DMS114 treated with DMSO at 0.1 percent for 48 hours (cell line): ENCODE measurements around the gene ENOX2.
"Not testable (repeated sequence)": the region's sequence is repeated elsewhere in the genome, so short reads cannot be mapped to it uniquely, and the experiment has no call there.

Experiments used
- DNase-seq: peaks from one replicate; lab custom pipeline; 2025; ENCODE audit not compliant: unreplicated experiment; lab: John Stamatoyannopoulos, UW

ENOX2 gene

GRCh38 chrX:130758072-130758471 is 144.9 kb downstream of the ENOX2 start:
- no peak for DNase-seq

GRCh38 chrX:130756233-130756632 is 146.8 kb downstream of the ENOX2 start:
- DNase-seq = no peak

GRCh38 chrX:130754353-130754752 is 148.7 kb downstream of the ENOX2 start:
- no peak for DNase-seq

- no peak for DNase-seq
These were observed 156.2 kb downstream of the ENOX2 start for GRCh38 chrX:130746709-130747342.

GRCh38 chrX:130746077-130746476 is 156.9 kb downstream of the ENOX2 start:
- no peak for DNase-seq

DNA sequence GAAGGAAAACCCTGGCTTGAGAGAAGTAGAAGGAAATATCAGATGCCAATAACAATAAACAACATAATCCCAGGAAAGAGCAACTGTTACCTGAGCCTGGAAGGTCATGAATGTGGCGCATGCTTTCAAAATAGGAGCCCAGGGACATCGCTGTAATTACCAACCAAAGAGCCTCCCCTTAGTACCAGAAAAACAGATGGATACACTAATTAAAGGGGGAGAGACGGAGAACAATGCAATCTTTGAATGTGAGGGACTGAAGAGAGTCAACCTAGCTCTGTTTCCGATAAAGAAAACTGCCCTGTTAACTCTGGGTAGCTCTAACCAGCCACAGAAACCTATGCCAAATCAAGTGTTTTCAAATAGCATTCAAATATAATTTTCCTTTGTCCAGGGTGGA is 161.4 kb downstream of the ENOX2 start:
- no peak for DNase-seq

DNA sequence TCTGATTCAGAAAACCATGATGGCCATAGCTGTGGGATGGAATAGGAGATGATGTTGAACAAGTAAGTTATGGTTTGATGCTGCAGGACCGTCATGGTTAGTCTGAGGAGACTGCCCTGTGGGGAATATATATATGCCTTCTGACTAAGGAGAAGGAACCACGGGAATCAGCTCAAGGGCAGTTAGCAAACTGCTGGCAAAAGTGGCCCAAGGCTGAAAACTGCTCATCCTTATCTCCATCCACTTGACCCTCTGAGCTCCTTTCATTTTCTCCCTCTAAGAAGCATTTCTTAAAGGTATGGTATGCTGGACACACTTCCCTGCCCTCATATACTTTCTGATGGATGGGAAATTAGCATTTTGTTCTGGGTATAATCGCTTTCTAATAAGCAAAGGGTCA is 161.9 kb downstream of the ENOX2 start:
- DNase-seq = no peak

GRCh38 chrX:130738638-130739195 is 164.3 kb downstream of the ENOX2 start:
- DNase-seq = no peak

- no peak for DNase-seq
These were observed 168.3 kb downstream of the ENOX2 start for GRCh38 chrX:130734713-130735112.

- no peak for DNase-seq
These were observed 174.8 kb downstream of the ENOX2 start for GRCh38 chrX:130728208-130728607.

DNA sequence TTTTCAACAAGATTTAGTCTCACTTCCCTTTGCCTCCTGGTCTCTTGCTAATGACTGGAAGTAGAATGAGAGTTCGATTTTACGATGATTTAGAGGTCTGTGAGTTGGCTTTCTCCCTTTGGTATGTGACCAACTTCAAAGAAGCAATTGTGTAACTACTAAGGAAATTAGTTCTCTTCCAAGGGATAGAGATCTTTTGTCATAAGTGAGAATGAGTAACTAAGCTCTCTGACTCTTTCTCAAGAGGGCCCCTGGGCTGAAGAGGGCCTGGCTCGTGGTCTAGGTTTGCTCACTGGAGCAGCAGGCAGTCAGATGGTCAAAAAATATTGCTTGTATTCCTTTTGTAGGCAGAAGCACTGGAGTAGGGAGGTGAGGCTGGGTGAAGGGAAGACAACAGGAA is 176.3 kb downstream of the ENOX2 start:
- DNase-seq = no peak

DNA sequence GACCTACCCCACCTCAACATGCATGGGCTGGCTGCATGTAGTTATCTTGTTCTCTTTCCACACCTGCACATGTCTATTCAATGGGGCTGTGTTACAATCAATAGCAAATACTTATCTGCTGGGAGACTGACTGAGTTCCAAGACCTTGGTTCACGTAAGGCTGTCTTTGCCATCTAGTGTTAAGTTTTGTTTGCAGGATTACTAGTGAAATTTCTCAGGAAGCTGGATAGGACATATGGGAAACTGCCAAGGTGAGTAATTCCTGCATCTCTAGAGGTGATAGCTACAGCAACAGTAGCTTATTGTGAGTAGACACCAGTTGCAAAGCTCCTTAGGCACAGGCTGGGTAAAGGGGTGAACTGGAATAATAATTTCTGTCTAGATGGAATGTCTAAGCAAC is 177.5 kb downstream of the ENOX2 start:
- DNase-seq = no peak

- DNase-seq = no peak
These were observed 183.6 kb downstream of the ENOX2 start for GRCh38 chrX:130719413-130719812.

GRCh38 chrX:130718137-130718536 is 184.9 kb downstream of the ENOX2 start:
- DNase-seq = no peak

- DNase-seq = no peak
These were observed 186.1 kb downstream of the ENOX2 start for GRCh38 chrX:130716781-130717413.

DNA sequence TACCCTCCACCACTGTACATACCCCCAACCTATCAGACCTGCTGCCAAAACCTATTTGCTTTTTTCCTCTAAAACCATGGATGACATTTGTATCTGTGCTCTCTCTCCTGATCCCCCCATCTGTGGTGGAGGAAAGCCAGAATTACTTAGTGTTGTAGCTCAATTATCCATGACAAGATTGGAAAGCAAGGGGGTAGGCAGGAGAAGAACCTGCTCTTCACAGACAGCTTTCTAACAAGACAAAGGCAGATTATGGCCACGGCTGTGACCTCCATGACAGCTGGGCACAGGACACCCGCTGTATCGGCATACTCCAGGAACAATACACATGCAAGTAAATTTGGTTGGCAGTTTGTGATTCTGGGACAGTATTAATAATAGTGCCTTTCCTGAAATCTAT is 186.7 kb downstream of the ENOX2 start:
- DNase-seq = no peak

- DNase-seq = no peak
These were observed 187.7 kb downstream of the ENOX2 start for GRCh38 chrX:130715299-130715698.

DNA sequence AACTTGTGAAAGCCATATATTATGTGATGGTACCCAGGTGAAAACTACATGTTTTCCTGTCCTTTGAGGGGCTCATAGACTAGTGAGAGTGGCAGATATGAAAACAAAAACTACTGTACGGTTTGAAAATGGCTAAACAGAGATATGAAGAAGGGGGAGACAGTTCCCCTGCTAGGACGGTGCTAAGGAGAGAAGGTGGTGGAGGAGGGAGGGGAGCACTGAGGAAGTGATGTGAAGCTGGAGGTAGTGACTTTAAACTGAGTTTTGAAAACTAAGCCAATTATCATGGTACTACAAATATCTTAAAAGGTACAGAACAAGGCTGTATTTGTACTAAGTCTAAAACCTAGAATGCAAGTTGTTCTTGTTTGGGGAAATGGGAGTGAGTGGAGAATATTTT is 188.3 kb downstream of the ENOX2 start:
- no peak for DNase-seq

DNA sequence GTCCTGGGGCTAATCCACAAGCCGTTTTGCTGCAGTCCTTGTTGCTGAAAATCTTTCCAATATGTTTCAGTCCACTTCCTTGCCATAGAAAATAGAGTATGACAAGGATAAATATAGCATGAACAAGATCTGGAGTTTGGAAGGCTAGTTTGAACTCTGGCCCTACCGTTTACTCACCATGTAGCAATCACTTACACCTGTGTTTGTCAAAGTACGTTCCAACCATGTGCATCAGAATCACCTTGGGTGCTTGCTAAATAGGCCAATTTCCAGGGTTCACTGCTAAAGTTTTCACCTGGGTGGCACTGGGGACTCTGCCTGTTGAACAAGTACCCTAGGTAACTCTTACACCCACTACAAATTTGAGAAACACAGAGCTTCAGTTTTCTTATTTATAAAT is 188.9 kb downstream of the ENOX2 start:
- no peak for DNase-seq

DNA sequence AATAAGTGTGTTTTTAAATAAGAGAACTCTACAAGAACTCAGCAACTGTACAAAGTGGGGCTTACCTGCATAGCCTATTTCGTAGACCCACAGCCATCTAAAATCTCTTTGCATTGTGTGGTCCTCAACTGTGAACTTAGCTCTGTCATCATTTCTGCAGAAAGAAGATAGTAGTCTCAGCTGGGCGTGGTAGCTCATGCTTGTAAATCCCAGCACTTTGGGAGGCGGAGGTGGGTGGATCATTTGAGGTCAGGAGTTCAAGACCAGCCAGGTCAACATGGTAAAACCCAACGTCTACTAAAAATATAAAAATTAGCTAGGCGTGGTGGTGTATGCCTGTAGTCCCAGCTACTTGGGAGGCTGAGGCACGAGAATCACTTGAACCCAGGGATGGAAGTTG is 193.8 kb downstream of the ENOX2 start:
- not testable (repeated sequence) for DNase-seq

DNA sequence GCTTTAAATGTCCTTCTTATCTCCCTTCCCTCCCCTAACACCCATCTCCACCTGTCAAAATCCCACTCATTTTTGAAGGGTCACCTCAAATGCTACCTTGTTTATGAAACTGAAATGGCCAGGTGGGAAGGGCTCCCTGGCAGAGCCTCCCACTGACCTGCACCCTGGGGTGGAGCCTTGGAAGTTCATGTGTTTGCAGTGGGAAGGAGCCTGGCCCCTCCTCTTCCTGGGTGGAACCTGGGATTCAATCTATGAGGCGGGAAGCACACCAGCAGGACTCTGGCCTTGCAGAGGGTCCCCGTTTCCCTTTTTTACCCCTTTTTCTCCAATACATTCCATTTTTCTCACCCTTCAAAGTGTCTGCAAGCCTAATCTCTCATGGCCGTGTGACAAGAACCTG is 197.4 kb downstream of the ENOX2 start:
- no peak for DNase-seq
